Measurements from ENCODE around the gene AGTR1. TPM values are rescaled to one million over a fixed set of nuclear protein-coding genes. Genes with fewer than 3 reads are reported as not detected.

AGTR1 gene
- total RNA-seq, 2 donors from 2014 or later: 3.3 to 13.0 TPM

DNA sequence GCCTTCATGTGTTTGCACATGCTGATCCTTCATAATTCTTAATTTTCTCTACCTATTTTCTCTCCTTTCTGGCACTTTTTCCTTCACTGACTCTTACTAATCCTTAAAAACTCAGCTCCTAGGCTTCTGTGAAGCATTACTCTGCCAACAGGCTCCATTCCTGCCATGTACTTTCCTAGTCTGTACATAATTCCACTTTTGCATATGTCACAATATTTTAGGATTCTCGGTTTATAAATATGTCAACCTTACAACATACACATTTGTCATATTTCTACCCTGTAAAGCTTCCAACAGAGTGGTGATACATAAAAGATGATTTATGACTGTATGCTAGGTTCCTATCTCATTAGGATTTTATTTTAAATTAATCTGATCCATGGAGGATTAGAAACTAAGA is 38.2 kb upstream of the AGTR1 start:
- intact Hi-C loops (cut with DNase I): no loop called here
- Histone ChIP-seq H3K4me1 (replicated peaks) (no peaks in the 10 kb centered on the region), H3K36me3 (no peaks in the 10 kb centered on the region), H3K27me3 (replicated peaks; ENCODE audit: insufficient read depth) (no peaks in the 10 kb centered on the region), H3K9me3 (no peaks in the 10 kb centered on the region), H3K27ac (no peak overlapping the region), H3K4me3 (no peak overlapping the region)
- 87% methylated on average over 1 of the region's 1 CpG for WGBS
- TF ChIP-seq POLR2A (IDR thresholded peaks at IDR 0.05) (no peak), POLR2AphosphoS5 (IDR thresholded peaks at IDR 0.05) (no peak)
- TF ChIP-seq, protein P1, sequence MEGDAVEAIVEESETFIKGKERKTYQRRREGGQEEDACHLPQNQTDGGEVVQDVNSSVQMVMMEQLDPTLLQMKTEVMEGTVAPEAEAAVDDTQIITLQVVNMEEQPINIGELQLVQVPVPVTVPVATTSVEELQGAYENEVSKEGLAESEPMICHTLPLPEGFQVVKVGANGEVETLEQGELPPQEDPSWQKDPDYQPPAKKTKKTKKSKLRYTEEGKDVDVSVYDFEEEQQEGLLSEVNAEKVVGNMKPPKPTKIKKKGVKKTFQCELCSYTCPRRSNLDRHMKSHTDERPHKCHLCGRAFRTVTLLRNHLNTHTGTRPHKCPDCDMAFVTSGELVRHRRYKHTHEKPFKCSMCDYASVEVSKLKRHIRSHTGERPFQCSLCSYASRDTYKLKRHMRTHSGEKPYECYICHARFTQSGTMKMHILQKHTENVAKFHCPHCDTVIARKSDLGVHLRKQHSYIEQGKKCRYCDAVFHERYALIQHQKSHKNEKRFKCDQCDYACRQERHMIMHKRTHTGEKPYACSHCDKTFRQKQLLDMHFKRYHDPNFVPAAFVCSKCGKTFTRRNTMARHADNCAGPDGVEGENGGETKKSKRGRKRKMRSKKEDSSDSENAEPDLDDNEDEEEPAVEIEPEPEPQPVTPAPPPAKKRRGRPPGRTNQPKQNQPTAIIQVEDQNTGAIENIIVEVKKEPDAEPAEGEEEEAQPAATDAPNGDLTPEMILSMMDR (IDR thresholded peaks at IDR 0.05): no peak
- no peak for DNase-seq (ENCODE audit: low spot score)

DNA sequence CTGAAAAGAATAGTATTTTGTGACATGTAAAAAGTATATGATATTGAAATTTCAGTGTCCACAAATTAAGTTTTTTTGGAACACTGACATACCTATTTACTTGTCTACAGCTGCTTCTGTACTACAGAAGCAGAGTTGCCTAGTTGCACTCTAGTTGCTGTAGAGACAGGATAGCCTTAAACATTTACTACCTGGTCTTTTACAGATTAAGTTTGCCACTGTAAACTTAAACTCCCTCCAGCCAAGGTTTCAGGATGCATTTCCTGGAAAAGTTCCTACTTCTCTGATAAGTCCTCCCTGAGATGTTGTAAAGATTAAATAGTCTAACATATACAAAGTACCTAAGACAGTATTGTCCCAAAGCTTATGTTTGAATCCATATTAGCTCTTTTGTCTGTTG is 17.4 kb upstream of the AGTR1 start:
- no peak for DNase-seq (ENCODE audit: low spot score)
- Histone ChIP-seq H3K36me3 (no peaks in the 10 kb centered on the region), H3K27me3 (replicated peaks; ENCODE audit: insufficient read depth) (no peaks in the 10 kb centered on the region), H3K27ac (no peak overlapping the region), H3K4me3 (no peak overlapping the region), H3K9me3 (no peaks in the 10 kb centered on the region), H3K4me1 (replicated peaks) (no peaks in the 10 kb centered on the region)
- intact Hi-C loops (cut with DNase I): no loop called here
- TF ChIP-seq POLR2A (IDR thresholded peaks at IDR 0.05) (no peak), POLR2AphosphoS5 (IDR thresholded peaks at IDR 0.05) (no peak)
- TF ChIP-seq, protein P1 (IDR thresholded peaks at IDR 0.05): no peak

DNA sequence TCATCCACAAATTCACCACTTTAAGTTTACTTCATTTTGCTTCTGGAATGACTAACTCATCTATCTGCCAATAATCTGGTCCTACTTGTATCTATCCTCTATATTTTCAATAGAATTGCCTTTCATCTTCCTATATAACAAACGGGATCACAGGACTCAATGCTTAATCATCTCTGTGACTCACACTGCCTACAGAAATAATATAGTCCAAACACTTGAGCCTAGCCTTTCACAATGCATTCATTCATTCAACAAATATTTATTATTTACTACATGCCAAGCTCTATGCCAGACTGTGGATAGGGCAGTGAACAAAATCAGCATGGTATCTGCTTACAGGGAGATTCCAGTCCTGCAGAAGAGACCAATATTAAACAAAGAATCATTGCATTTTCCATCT is 16.6 kb upstream of the AGTR1 start:
- H3K9me3 ChIP-seq: no peaks in the 10 kb centered on the region
- no peak overlapping the region for H3K4me3 ChIP-seq
- no peaks in the 10 kb centered on the region for H3K4me1 ChIP-seq (replicated peaks)
- 64% methylated on average over 1 of the region's 1 CpG for WGBS
- no peaks in the 10 kb centered on the region for H3K36me3 ChIP-seq
- intact Hi-C loops (cut with DNase I): no loop called here
- no peak overlapping the region for H3K27ac ChIP-seq
- DNase-seq (ENCODE audit: low spot score): no peak
- no peaks in the 10 kb centered on the region for H3K27me3 ChIP-seq (replicated peaks; ENCODE audit: insufficient read depth)
- no peak for TF ChIP-seq POLR2AphosphoS5 (IDR thresholded peaks at IDR 0.05)
- TF ChIP-seq, protein P1 (IDR thresholded peaks at IDR 0.05): no peak
- TF ChIP-seq POLR2A (IDR thresholded peaks at IDR 0.05): no peak

DNA sequence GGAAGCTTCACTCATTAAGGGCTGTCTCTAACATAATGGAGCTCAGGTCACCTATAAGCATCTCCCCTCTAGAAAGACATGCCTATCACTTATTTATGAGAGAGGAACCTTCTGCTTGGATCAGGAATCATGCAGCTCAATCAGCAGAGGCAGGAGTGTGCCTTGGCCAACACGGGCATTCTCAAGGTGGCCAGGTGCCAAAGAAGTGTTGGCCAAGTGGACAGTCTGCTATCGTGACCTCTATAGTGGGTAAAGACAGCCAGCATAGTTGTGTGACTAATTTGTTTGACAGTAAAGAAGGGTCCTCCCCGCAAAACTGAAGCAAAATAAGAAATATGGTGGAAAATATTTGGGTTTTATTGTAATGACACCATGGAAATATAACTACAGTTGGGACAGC is 14.7 kb upstream of the AGTR1 start:
- Histone ChIP-seq H3K4me3 (no peak overlapping the region), H3K36me3 (no peaks in the 10 kb centered on the region), H3K9me3 (no peaks in the 10 kb centered on the region), H3K27ac (no peak overlapping the region), H3K4me1 (replicated peaks) (no peaks in the 10 kb centered on the region), H3K27me3 (replicated peaks; ENCODE audit: insufficient read depth) (no peaks in the 10 kb centered on the region)
- no peak for DNase-seq (ENCODE audit: low spot score)
- intact Hi-C loops (cut with DNase I): no loop called here
- TF ChIP-seq, protein P1 (IDR thresholded peaks at IDR 0.05): no peak
- TF ChIP-seq POLR2A (IDR thresholded peaks at IDR 0.05) (no peak), POLR2AphosphoS5 (IDR thresholded peaks at IDR 0.05) (no peak)
- 71% methylated on average over 3 of the region's 3 CpGs for WGBS

DNA sequence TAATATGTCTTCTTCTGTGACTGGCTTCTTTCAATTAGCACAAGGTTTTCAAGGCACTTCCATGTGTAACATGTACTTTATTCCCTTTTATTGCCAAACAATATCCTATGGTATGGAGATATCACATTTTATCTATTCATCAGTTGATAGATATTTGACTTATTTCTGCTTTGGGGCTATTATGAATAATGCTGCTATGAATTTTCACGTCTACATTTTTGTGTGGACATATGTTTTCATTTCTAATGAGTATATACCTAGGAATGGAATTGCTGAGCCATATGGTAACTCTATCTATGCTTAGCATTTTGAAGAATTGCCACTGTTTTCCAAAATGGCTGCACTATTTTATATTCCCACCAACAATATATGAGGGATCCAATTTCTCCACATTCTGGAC is 3.6 kb upstream of the AGTR1 start:
- H3K9me3 ChIP-seq: no peaks in the 10 kb centered on the region
- 38% methylated on average over 1 of the region's 1 CpG for WGBS
- H3K4me1 ChIP-seq (replicated peaks): no peaks in the 10 kb centered on the region
- no peaks in the 10 kb centered on the region for H3K36me3 ChIP-seq
- TF ChIP-seq, protein P1 (IDR thresholded peaks at IDR 0.05): no peak
- TF ChIP-seq POLR2A (IDR thresholded peaks at IDR 0.05) (no peak), POLR2AphosphoS5 (IDR thresholded peaks at IDR 0.05) (no peak)
- DNase-seq (ENCODE audit: low spot score): no peak
- no peak overlapping the region for H3K4me3 ChIP-seq
- no peak overlapping the region for H3K27ac ChIP-seq
- intact Hi-C loops (cut with DNase I): no loop called here
- no peaks in the 10 kb centered on the region for H3K27me3 ChIP-seq (replicated peaks; ENCODE audit: insufficient read depth)

All from prostate gland (tissue), 2 donors.